ENCODE data around the gene EBF4. TPM values are rescaled to one million over a fixed set of nuclear protein-coding genes. Genes with fewer than 3 reads are reported as not detected.

EBF4 gene
- total RNA-seq, 4 donors from 2014 or later, result 0.36 to 1.5 (median 1.1) TPM; not detected in 1

DNA sequence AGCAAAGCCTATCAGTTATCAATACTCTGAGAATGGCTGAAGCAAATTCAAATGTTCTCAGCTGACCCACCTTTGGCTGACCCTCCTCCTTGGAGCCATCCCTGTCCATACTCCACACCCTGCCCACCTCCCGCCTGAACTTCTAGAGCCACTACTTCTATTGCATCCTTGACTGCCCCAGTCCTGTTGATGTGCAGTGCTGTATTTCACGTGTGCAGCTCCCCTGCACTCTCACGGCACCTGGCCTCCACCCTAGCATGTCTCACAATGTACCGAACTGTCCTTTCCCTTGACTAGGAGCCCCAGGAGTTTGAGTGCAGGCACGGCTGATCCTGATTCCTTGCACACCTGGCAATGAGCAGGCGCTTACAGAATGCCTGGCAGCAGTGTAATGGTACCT is 100.9 kb downstream of the EBF4 start:
- Histone ChIP-seq H3K4me3 (no peak overlapping the region), H3K4me1 (no peaks in the 10 kb centered on the region), H3K27ac (no peak overlapping the region), H3K27me3 (peaks cover 8 to 20% (median 13%) of the 10 kb centered on the region in 3 donors), H3K9me3 (no peaks in the 10 kb centered on the region), H3K36me3 (no peaks in the 10 kb centered on the region)
- intact Hi-C loops (cut with DNase I; ENCODE audit: low total_unique reads) (no loop called here), in situ Hi-C loops (cut with MboI; ENCODE audit: low sequenced_read_pairs in 4 of 4) (no loop called here)
- DNase-seq (no peak), ATAC-seq (no peak)
- TF ChIP-seq POLR2A (IDR thresholded peaks at IDR 0.05), result no peak
- TF ChIP-seq, protein P1, sequence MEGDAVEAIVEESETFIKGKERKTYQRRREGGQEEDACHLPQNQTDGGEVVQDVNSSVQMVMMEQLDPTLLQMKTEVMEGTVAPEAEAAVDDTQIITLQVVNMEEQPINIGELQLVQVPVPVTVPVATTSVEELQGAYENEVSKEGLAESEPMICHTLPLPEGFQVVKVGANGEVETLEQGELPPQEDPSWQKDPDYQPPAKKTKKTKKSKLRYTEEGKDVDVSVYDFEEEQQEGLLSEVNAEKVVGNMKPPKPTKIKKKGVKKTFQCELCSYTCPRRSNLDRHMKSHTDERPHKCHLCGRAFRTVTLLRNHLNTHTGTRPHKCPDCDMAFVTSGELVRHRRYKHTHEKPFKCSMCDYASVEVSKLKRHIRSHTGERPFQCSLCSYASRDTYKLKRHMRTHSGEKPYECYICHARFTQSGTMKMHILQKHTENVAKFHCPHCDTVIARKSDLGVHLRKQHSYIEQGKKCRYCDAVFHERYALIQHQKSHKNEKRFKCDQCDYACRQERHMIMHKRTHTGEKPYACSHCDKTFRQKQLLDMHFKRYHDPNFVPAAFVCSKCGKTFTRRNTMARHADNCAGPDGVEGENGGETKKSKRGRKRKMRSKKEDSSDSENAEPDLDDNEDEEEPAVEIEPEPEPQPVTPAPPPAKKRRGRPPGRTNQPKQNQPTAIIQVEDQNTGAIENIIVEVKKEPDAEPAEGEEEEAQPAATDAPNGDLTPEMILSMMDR (IDR thresholded peaks at IDR 0.05 in 4 of 5, conservative IDR thresholded peaks at IDR 0.05 in 1 of 5), result no peak

DNA sequence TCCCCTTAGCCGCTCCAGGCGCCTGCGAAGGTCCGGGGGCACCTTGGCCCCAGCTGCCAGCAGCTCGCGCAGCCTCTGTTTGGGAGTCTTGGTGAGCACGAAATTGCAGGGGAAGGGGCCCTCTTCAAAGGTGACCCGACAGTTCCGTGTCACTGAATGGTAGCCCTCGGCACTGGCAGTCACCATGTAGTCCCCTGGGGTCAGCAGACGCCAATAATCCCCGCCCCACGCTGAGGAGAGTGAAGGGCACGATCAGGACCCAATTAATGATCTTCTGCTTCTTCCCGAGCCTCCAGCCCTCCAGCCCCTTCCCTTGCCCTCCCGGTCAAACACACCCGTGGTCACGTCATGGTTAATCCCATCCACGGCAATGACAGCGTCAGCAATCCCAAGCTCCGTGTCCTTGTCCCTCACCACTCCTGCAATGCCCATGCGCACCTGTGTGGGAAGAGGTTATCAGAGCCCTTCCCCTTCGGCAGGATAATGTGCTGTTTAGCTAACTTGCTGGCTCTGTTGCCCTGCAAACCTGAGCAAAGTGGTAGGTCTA is 101.7 kb downstream of the EBF4 start:
- no peaks in the 10 kb centered on the region for H3K9me3 ChIP-seq

DNA sequence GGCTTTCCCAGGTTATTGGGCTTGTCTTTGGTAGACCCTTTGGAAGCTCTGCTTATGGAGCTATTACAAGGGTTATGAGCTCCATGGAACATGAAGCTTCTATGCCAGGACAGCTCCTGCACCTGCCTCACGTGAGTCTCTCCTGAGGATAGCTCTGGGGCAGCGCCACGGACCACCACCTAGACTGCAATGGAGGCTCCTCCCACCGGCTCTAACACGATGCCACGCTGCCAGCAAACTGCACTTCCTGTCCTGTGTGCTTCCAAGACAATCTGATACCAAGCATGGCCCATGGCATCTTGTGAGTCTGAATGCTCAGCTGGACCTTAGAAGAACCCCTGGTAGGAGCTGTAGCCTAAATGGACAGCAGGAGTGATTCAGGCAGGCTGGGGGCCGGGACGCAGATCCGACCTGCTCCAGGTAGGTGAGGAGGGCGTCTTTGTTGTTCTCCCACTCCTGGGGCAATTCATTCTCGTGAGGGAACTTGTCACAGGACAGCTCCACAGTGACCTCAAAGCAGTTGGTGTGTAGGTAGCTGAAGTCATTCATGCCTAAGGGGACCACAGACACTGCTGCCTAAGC is 102.4 kb downstream of the EBF4 start:
- Histone ChIP-seq H3K36me3 (no peaks in the 10 kb centered on the region), H3K27me3 (peaks cover 22 to 33% (median 25%) of the 10 kb centered on the region in 3 donors), H3K4me1 (peaks cover 0 to 5% of the 10 kb centered on the region in 2 donors), H3K27ac (no peak overlapping the region), H3K9me3 (no peaks in the 10 kb centered on the region), H3K4me3 (no peak overlapping the region)
- TF ChIP-seq POLR2A (IDR thresholded peaks at IDR 0.05), result no peak
- TF ChIP-seq, protein P1 (IDR thresholded peaks at IDR 0.05 in 4 of 5, conservative IDR thresholded peaks at IDR 0.05 in 1 of 5), result no peak
- intact Hi-C loops (cut with DNase I; ENCODE audit: low total_unique reads), result no loop called here
- ATAC-seq (no peak), DNase-seq (no peak)
- in situ Hi-C loops (cut with MboI; ENCODE audit: low sequenced_read_pairs in 4 of 4), result no loop called here

More for the DNA sequence above, 101.7 kb downstream of the EBF4 start:
- Histone ChIP-seq H3K27me3 (peaks cover 15 to 28% (median 19%) of the 10 kb centered on the region in 3 donors), H3K27ac (no peak overlapping the region), H3K36me3 (no peaks in the 10 kb centered on the region), H3K4me3 (no peak overlapping the region), H3K4me1 (no peaks in the 10 kb centered on the region)
- intact Hi-C loops (cut with DNase I; ENCODE audit: low total_unique reads), result no loop called here
- no peak for TF ChIP-seq POLR2A (IDR thresholded peaks at IDR 0.05)
- ATAC-seq, result no peak
- in situ Hi-C loops (cut with MboI; ENCODE audit: low sequenced_read_pairs in 4 of 4), result no loop called here
- DNase-seq, result no peak

DNA sequence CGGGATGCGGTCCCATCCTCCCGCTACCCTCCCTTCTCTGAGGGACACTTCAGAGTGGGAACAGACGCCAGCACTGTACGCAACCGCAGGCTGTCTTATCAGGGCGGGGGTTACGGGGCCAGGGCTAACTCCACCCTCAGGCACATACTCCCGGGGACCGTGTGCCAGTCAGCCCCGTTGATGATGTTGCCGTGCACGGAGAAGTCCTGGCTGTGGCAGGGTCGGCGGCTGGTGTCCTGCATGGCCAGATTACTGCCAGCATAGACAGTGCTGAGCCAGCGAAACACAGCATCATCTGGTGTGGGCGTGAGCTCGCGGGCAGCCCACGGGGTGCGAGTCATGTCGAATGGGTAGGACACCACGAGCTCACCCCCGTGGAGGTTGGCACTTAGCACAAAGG is 102.9 kb downstream of the EBF4 start:
- in situ Hi-C loops (cut with MboI; ENCODE audit: low sequenced_read_pairs in 4 of 4) (no loop called here), intact Hi-C loops (cut with DNase I; ENCODE audit: low total_unique reads) (no loop called here)
- Histone ChIP-seq H3K36me3 (no peaks in the 10 kb centered on the region), H3K27me3 (peaks cover 27 to 37% (median 28%) of the 10 kb centered on the region in 3 donors), H3K9me3 (no peaks in the 10 kb centered on the region), H3K4me3 (no peak overlapping the region), H3K27ac (no peak overlapping the region), H3K4me1 (peaks cover 0 to 6% of the 10 kb centered on the region in 2 donors)
- no peak for ATAC-seq
- no peak for DNase-seq
- TF ChIP-seq POLR2A (IDR thresholded peaks at IDR 0.05), result no peak
- TF ChIP-seq, protein P1 (IDR thresholded peaks at IDR 0.05 in 4 of 5, conservative IDR thresholded peaks at IDR 0.05 in 1 of 5), result no peak

DNA sequence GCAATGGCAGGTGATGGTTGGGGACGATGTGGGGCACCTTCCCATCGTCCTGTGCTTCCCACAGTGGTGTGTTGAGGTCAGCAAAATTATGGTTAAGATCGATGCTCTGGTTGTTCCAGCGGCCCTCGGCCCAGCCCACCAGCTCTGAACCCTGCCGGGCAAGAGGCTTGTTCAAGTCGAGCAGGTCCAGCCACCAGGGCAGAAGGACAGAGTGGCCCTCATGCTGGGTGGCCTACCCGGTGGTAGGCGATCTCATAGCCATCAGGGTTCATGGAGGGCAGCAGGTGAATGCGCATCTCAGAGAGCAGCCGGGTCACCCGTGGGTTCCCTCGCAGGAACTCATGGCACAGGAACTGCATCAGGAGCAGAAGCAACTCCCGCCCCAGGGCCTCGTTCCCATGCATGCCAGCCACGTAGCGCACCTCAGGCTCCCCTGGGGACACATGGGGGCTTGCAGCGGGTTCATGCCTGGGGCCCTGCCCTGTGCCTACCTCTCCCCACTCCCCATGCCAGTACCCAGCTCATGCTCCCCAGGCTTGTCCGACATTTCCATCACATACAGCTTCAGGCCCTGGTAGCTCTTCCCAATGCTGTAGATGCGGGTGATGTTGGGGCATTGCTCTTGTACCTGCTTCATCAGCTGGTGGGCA is 103.6 kb downstream of the EBF4 start:
- in situ Hi-C loops (cut with MboI; ENCODE audit: low sequenced_read_pairs in 4 of 4) (no loop called here), intact Hi-C loops (cut with DNase I; ENCODE audit: low total_unique reads) (no loop called here)
- Histone ChIP-seq H3K27ac (no peak overlapping the region), H3K4me1 (peaks cover 0 to 6% of the 10 kb centered on the region in 2 donors), H3K9me3 (peaks cover 0 to 4% (median 0%) of the 10 kb centered on the region in 3 donors), H3K36me3 (no peaks in the 10 kb centered on the region), H3K27me3 (peaks cover 34 to 43% (median 34%) of the 10 kb centered on the region in 3 donors), H3K4me3 (no peak overlapping the region)
- ATAC-seq (no peak), DNase-seq (no peak)
- TF ChIP-seq POLR2A (IDR thresholded peaks at IDR 0.05), result no peak
- TF ChIP-seq, protein P1 (IDR thresholded peaks at IDR 0.05 in 4 of 5, conservative IDR thresholded peaks at IDR 0.05 in 1 of 5), result no peak
